ENCODE measurements around the gene P3H2.
"Not testable (repeated sequence)": the region's sequence is repeated elsewhere in the genome, so short reads cannot be mapped to it uniquely, and the experiment has no call there.

The P3H2 gene

GRCh38 chr3:189975391-189975990, 145.2 kb downstream of the P3H2 start:
- Mint-ChIP-seq H3K9me3 (no peaks in the 10 kb centered on the region), H3K4me3 (no peak overlapping the region), H3K36me3 (ENCODE audit: low read depth) (no peaks in the 10 kb centered on the region), H3K27ac (no peak overlapping the region), H3K27me3 (ENCODE audit: low read depth) (peaks cover 24% of the 10 kb centered on the region), H3K4me1 (ENCODE audit: low read depth) (no peaks in the 10 kb centered on the region)
- DNase-seq (ENCODE audit: low spot score), result no peak

- peaks cover 24% of the 10 kb centered on the region for H3K27me3 Mint-ChIP-seq (ENCODE audit: low read depth)
- H3K4me3 Mint-ChIP-seq, result no peak overlapping the region
- no peaks in the 10 kb centered on the region for H3K9me3 Mint-ChIP-seq
- no peak overlapping the region for H3K27ac Mint-ChIP-seq
- no peaks in the 10 kb centered on the region for H3K36me3 Mint-ChIP-seq (ENCODE audit: low read depth)
- H3K4me1 Mint-ChIP-seq (ENCODE audit: low read depth), result no peaks in the 10 kb centered on the region
- DNase-seq (ENCODE audit: low spot score), result no peak
Measured at GRCh38 chr3:189974359-189974758, 146.3 kb downstream of the P3H2 start.

GRCh38 chr3:189967254-189967865, 153.3 kb downstream of the P3H2 start:
- no peaks in the 10 kb centered on the region for H3K9me3 Mint-ChIP-seq
- DNase-seq (ENCODE audit: low spot score), result no peak
- H3K4me1 Mint-ChIP-seq (ENCODE audit: low read depth), result peaks cover 3% of the 10 kb centered on the region
- peaks cover 21% of the 10 kb centered on the region for H3K27me3 Mint-ChIP-seq (ENCODE audit: low read depth)
- no peak overlapping the region for H3K4me3 Mint-ChIP-seq
- H3K36me3 Mint-ChIP-seq (ENCODE audit: low read depth), result no peaks in the 10 kb centered on the region
- H3K27ac Mint-ChIP-seq, result no peak overlapping the region

- no peak overlapping the region for H3K27ac Mint-ChIP-seq
- peaks cover 19% of the 10 kb centered on the region for H3K27me3 Mint-ChIP-seq (ENCODE audit: low read depth)
- no peak for DNase-seq (ENCODE audit: low spot score)
- no peaks in the 10 kb centered on the region for H3K9me3 Mint-ChIP-seq
- no peaks in the 10 kb centered on the region for H3K36me3 Mint-ChIP-seq (ENCODE audit: low read depth)
- no peak overlapping the region for H3K4me3 Mint-ChIP-seq
- H3K4me1 Mint-ChIP-seq (ENCODE audit: low read depth), result peaks cover 3% of the 10 kb centered on the region
Measured at GRCh38 chr3:189966843-189967242, 153.9 kb downstream of the P3H2 start.

GRCh38 chr3:189964623-189965332, 155.9 kb downstream of the P3H2 start:
- DNase-seq (ENCODE audit: low spot score), result no peak
- H3K36me3 Mint-ChIP-seq (ENCODE audit: low read depth), result no peaks in the 10 kb centered on the region
- no peak overlapping the region for H3K4me3 Mint-ChIP-seq
- H3K27me3 Mint-ChIP-seq (ENCODE audit: low read depth), result peaks cover 17% of the 10 kb centered on the region
- H3K4me1 Mint-ChIP-seq (ENCODE audit: low read depth), result peaks cover 12% of the 10 kb centered on the region
- no peak overlapping the region for H3K27ac Mint-ChIP-seq
- no peaks in the 10 kb centered on the region for H3K9me3 Mint-ChIP-seq

- Mint-ChIP-seq H3K9me3 (no peaks in the 10 kb centered on the region), H3K36me3 (ENCODE audit: low read depth) (no peaks in the 10 kb centered on the region), H3K4me3 (no peak overlapping the region), H3K27me3 (ENCODE audit: low read depth) (peaks cover 17% of the 10 kb centered on the region), H3K27ac (no peak overlapping the region), H3K4me1 (ENCODE audit: low read depth) (peaks cover 12% of the 10 kb centered on the region)
- DNase-seq (ENCODE audit: low spot score), result no peak
Measured at GRCh38 chr3:189962466-189962865, 158.2 kb downstream of the P3H2 start.

- no peak overlapping the region for H3K4me3 Mint-ChIP-seq
- H3K27ac Mint-ChIP-seq, result no peak overlapping the region
- H3K36me3 Mint-ChIP-seq (ENCODE audit: low read depth), result no peaks in the 10 kb centered on the region
- DNase-seq (ENCODE audit: low spot score), result peak; percentile 71
- H3K9me3 Mint-ChIP-seq, result no peaks in the 10 kb centered on the region
- peaks cover 16% of the 10 kb centered on the region for H3K27me3 Mint-ChIP-seq (ENCODE audit: low read depth)
- H3K4me1 Mint-ChIP-seq (ENCODE audit: low read depth), result peaks cover 9% of the 10 kb centered on the region
Measured at GRCh38 chr3:189961522-189962161, 159.1 kb downstream of the P3H2 start.

GRCh38 chr3:189961086-189961485, 159.6 kb downstream of the P3H2 start:
- H3K36me3 Mint-ChIP-seq (ENCODE audit: low read depth); H3K27ac Mint-ChIP-seq; DNase-seq (ENCODE audit: low spot score); H3K4me1 Mint-ChIP-seq (ENCODE audit: low read depth); H3K4me3 Mint-ChIP-seq; H3K9me3 Mint-ChIP-seq: not testable (repeated sequence)
- H3K27me3 Mint-ChIP-seq (ENCODE audit: low read depth), result peaks cover 17% of the 10 kb centered on the region

GRCh38 chr3:189954733-189955665, 165.7 kb downstream of the P3H2 start:
- Mint-ChIP-seq H3K27me3 (ENCODE audit: low read depth) (peaks cover 17% of the 10 kb centered on the region), H3K9me3 (no peaks in the 10 kb centered on the region), H3K36me3 (ENCODE audit: low read depth) (no peaks in the 10 kb centered on the region), H3K27ac (no peak overlapping the region), H3K4me1 (ENCODE audit: low read depth) (no peaks in the 10 kb centered on the region), H3K4me3 (no peak overlapping the region)
- DNase-seq (ENCODE audit: low spot score), result no peak

- no peaks in the 10 kb centered on the region for H3K36me3 Mint-ChIP-seq (ENCODE audit: low read depth)
Measured at GRCh38 chr3:189953551-189953950, 167.1 kb downstream of the P3H2 start.

GRCh38 chr3:189952272-189952671, 168.4 kb downstream of the P3H2 start:
- Mint-ChIP-seq H3K9me3 (no peaks in the 10 kb centered on the region), H3K36me3 (ENCODE audit: low read depth) (no peaks in the 10 kb centered on the region), H3K4me1 (ENCODE audit: low read depth) (peaks cover 3% of the 10 kb centered on the region), H3K4me3 (no peak overlapping the region), H3K27ac (no peak overlapping the region), H3K27me3 (ENCODE audit: low read depth) (peaks cover 11% of the 10 kb centered on the region)
- DNase-seq (ENCODE audit: low spot score), result no peak

More at GRCh38 chr3:189953551-189953950, 167.1 kb downstream of the P3H2 start:
- DNase-seq (ENCODE audit: low spot score), result no peak
- no peaks in the 10 kb centered on the region for H3K9me3 Mint-ChIP-seq
- H3K4me1 Mint-ChIP-seq (ENCODE audit: low read depth), result no peaks in the 10 kb centered on the region
- no peak overlapping the region for H3K27ac Mint-ChIP-seq
- no peak overlapping the region for H3K4me3 Mint-ChIP-seq
- peaks cover 15% of the 10 kb centered on the region for H3K27me3 Mint-ChIP-seq (ENCODE audit: low read depth)

- Mint-ChIP-seq H3K27me3 (ENCODE audit: low read depth) (peaks cover 8% of the 10 kb centered on the region), H3K4me1 (ENCODE audit: low read depth) (peaks cover 3% of the 10 kb centered on the region), H3K4me3 (no peak overlapping the region), H3K27ac (no peak overlapping the region), H3K36me3 (ENCODE audit: low read depth) (no peaks in the 10 kb centered on the region), H3K9me3 (no peaks in the 10 kb centered on the region)
- DNase-seq (ENCODE audit: low spot score), result no peak
Measured at GRCh38 chr3:189950258-189950657, 170.4 kb downstream of the P3H2 start.

GRCh38 chr3:189949580-189949979, 171.1 kb downstream of the P3H2 start:
- Mint-ChIP-seq H3K4me3 (no peak overlapping the region), H3K9me3 (no peaks in the 10 kb centered on the region), H3K36me3 (ENCODE audit: low read depth) (no peaks in the 10 kb centered on the region), H3K27me3 (ENCODE audit: low read depth) (peaks cover 8% of the 10 kb centered on the region), H3K27ac (no peak overlapping the region), H3K4me1 (ENCODE audit: low read depth) (peaks cover 3% of the 10 kb centered on the region)
- no peak for DNase-seq (ENCODE audit: low spot score)
